Superior temporal gyrus (tissue), 1 donor: Measurements from ENCODE around the gene WWC2.

Source experiments
- DNase-seq: peaks from one replicate; pipeline ENCODE4 v3.0.0-alpha.2; 2016; ENCODE audit errors: extremely low spot score

Gene WWC2

GRCh38 chr4:183354219-183354618, 255.2 kb downstream of the WWC2 start:
- DNase-seq: no peak

GRCh38 chr4:183355405-183355804, 256.3 kb downstream of the WWC2 start:
- DNase-seq: no peak

- no peak for DNase-seq
These were observed 257.2 kb downstream of the WWC2 start for GRCh38 chr4:183356173-183356830.

DNA sequence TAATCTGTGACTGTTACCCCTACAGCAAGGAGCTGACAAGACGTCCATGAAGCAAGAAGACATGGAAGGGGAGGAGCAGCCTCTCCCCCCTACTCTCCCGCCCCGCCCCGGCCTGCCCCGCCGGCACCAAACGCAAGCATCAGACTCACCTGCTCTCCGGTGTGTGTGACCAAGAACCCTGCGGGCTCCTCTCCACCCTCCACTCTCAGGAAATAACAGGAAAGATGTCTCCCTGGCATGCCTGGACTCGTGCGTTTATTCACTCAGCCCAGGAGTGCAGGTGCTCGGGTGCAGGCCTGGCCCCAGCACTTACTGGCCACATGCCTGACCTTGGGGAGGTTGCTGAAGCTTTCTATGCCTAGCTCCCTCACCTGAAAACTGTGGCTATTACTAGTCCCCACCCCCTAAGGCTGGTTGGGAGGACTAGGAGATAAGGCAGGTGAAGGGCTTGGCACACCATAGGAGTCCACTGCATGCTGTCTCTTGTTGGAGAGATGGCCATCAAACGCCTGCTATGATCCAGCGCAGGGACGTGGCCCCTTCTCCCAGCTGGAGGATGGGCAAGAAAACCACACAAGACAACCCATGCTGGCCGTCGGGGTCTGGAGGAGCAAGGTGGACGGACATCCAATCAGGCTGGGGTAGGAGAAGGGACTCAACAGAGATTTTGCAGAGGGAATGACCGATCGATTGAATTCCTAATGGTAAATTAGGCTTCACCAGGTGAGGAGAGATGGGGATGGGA, 258.0 kb downstream of the WWC2 start:
- DNase-seq: no peak

GRCh38 chr4:183358215-183358755, 259.2 kb downstream of the WWC2 start:
- no peak for DNase-seq

- DNase-seq: peak; percentile 25
These were observed 261.3 kb downstream of the WWC2 start for GRCh38 chr4:183360161-183360919.

DNA sequence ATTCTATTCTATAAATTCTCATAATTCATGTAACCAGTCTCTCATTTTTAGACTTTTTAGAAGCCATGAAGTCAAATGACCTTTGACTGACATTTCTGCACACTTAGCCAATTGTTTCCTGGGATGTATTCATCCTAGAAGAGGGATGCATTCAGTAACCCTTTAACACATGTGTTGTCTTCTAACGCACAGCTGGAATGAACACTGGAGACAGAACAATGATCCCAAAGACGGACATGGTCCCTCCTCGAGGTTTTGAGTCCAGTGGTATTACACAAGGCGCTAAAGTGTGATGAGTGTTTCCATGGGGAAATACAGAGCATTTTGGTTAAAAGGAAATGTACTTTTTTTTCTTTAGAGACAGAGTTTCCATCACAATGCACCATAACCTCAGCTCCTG, 263.0 kb downstream of the WWC2 start:
- DNase-seq: no peak

DNA sequence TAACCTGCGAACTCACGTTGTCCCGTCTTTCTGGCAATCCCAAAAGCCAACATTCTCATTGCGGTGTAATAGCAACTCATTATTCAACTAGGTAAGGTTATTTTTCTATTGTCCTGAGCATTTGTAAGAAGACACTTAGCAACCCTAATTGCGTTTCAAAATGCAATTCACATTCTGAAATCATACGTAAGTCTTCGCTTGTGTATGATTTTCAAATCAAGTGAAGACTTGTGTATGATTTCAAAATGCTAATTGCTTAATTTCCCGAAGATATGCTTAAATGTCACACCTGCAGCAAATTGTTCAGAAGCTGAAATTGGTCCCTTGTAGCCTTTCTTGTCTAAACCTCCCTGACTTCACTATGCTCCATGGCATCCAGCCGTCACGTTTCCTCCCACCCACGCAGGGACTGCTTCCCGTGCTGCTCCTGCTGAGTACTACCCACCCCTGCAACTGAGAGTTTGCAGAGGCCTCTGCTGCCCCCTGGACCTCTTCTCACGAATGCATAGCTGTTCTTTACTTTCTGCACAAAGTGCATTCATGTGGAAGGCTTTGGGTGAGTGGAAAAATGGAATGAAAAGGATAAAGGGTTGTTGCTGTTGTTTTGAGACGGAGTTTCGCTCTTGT, 264.0 kb downstream of the WWC2 start:
- DNase-seq: no peak

GRCh38 chr4:183364025-183364424, 265.0 kb downstream of the WWC2 start:
- no peak for DNase-seq

- DNase-seq: no peak
These were observed 267.3 kb downstream of the WWC2 start for GRCh38 chr4:183366206-183366835.

DNA sequence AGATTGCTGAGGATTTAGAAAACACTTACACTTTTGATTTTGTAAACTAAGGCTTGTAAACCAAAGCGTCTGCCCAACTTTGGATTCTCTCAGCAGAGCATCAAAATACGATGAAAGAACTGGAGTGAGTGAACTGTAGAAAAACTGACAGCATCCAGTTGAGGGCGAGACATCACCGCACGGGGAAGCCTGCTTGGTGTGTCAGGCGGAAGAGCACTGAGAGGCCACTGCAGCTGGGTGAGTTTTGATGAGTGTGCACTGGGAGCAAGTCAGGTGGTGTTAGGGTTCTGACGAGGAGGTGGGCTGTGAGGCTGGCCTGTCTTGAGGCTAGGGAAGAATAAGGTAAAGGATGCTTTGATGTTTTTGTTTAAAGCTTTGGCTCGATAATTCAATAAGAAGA, 270.0 kb downstream of the WWC2 start:
- DNase-seq: no peak
